Loucy (cell line): ENCODE data around the gene RNLS.

Experiments
- H2AFZ ChIP-seq: fragments of 200-600 bp; sonication (generic); 2 replicates; pipeline ENCODE4 v1.6.0; 2016; ENCODE audit warnings: antibody characterized with exemption, mild to moderate bottlenecking, low read length, moderate library complexity
- H3F3A ChIP-seq: fragments of 200-600 bp; 2 replicates; pipeline ENCODE4 v1.6.0; 2016; ENCODE audit warnings: antibody characterized with exemption, low read depth, mild to moderate bottlenecking
- H3K27me3 ChIP-seq: fragments of 200-600 bp; sonication (generic); 2 replicates; pipeline ENCODE4 v1.6.1; 2014; ENCODE audit warnings: low read length, mild to moderate bottlenecking; ENCODE audit not compliant: insufficient read depth, poor library complexity, severe bottlenecking
- H3K36me3 ChIP-seq: fragments of 200-600 bp; sonication (generic); 2 replicates; pipeline ENCODE4 v1.6.1; 2016; ENCODE audit warnings: low read length; ENCODE audit not compliant: insufficient read depth
- H3K4me1 ChIP-seq: fragments of 200-600 bp; sonication (generic); 2 replicates; pipeline ENCODE4 v1.5.1; 2014; ENCODE audit warnings: low read length, mild to moderate bottlenecking; ENCODE audit not compliant: insufficient read depth, poor library complexity, severe bottlenecking
- H3K4me2 ChIP-seq: fragments of 200-600 bp; sonication (generic); 2 replicates; pipeline ENCODE4 v1.6.0; 2014; ENCODE audit warnings: antibody characterized with exemption, low read length, low read depth, mild to moderate bottlenecking; ENCODE audit not compliant: poor library complexity, severe bottlenecking
- H3K4me3 ChIP-seq: fragments of 200-600 bp; sonication (generic); 2 replicates; pipeline ENCODE4 v1.5.1; 2014; ENCODE audit warnings: low read length, mild to moderate bottlenecking, mixed read lengths; ENCODE audit not compliant: poor library complexity, severe bottlenecking
- H3K79me2 ChIP-seq: fragments of 200-600 bp; sonication (generic); 2 replicates; pipeline ENCODE4 v1.6.1; 2014; ENCODE audit warnings: low read length; ENCODE audit not compliant: insufficient read depth
- H3K9ac ChIP-seq: fragments of 200-600 bp; sonication (generic); 2 replicates; pipeline ENCODE4 v1.6.0; 2014; ENCODE audit warnings: mild to moderate bottlenecking, low read depth, low read length, moderate library complexity; ENCODE audit not compliant: poor library complexity, severe bottlenecking
- H3K9me2 ChIP-seq: fragments of 200-600 bp; sonication (generic); replicated peaks from 2 replicates; pipeline ENCODE4 v1.6.1; 2016; ENCODE audit warnings: low read depth, low read length, mixed read lengths
- H3K9me3 ChIP-seq: fragments of 200-600 bp; sonication (generic); 2 replicates; pipeline ENCODE4 v1.6.1; 2014; ENCODE audit warnings: mild to moderate bottlenecking, antibody characterized with exemption, low read length, low read depth; ENCODE audit not compliant: insufficient read depth
- H4K20me1 ChIP-seq: fragments of 200-600 bp; sonication (generic); 2 replicates; pipeline ENCODE4 v1.6.0; 2014; ENCODE audit warnings: antibody characterized with exemption, low read length, mild to moderate bottlenecking; ENCODE audit not compliant: insufficient read depth, poor library complexity, severe bottlenecking
- CTCF ChIP-seq: fragments of 200-600 bp; sonication (generic); conservative IDR thresholded peaks from 2 replicates; pipeline ENCODE4 v1.5.1; 2014; ENCODE audit warnings: mild to moderate bottlenecking, antibody characterized with exemption, low read length
- EZH2phosphoT487 ChIP-seq: fragments of 200-600 bp; IDR thresholded peaks from 2 replicates; pipeline ENCODE4 v1.6.1; 2018; ENCODE audit warnings: antibody characterized with exemption, mild to moderate bottlenecking, moderate library complexity, borderline replicate concordance

The RNLS gene

DNA sequence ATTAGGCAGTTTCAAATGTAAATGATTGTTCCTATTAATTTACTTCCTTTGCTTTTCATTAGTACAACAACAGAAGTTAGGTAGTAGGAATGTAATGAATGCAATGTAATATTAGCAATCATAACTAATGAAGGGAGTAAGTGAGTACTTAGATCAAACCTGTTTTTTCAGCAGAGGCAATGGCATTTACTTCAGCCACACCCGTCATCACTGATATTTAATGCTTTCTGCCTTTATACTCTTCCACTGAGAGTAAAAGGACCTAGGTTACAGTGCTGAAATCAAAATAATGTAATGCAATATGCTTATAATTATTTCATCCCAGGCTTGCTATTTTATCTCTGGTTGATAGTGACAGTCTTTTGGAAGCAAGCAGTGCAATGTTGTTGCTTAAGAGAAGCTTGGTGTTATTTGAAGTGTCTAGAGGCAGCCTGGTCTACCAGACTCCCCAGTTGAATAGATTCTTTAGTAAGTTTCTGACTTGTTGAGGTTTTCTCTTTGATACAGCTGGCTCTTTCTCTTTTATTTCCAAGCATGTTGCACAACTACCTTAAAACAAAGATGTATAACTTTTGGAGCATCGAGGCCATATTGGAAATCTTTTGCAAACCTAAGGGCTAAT is 149.4 kb downstream of the RNLS start:
- H3K9ac ChIP-seq: no peak overlapping the region
- no peaks in the 10 kb centered on the region for H4K20me1 ChIP-seq
- H3K36me3 ChIP-seq: no peaks in the 10 kb centered on the region
- H3K9me2 ChIP-seq: no peaks in the 10 kb centered on the region
- no peak overlapping the region for H2AFZ ChIP-seq
- peaks cover 4% of the 10 kb centered on the region; the same call in 1 of the 2 replicates for H3K9me3 ChIP-seq
- H3K4me3 ChIP-seq: no peak overlapping the region
- no peaks in the 10 kb centered on the region for H3K4me1 ChIP-seq
- no peaks in the 10 kb centered on the region for H3K27me3 ChIP-seq
- no peaks in the 10 kb centered on the region for H3K79me2 ChIP-seq
- TF ChIP-seq EZH2phosphoT487 (no peak), CTCF (no peak)
- H3K4me2 ChIP-seq: no peak overlapping the region
- H3F3A ChIP-seq: no peaks in the 10 kb centered on the region

DNA sequence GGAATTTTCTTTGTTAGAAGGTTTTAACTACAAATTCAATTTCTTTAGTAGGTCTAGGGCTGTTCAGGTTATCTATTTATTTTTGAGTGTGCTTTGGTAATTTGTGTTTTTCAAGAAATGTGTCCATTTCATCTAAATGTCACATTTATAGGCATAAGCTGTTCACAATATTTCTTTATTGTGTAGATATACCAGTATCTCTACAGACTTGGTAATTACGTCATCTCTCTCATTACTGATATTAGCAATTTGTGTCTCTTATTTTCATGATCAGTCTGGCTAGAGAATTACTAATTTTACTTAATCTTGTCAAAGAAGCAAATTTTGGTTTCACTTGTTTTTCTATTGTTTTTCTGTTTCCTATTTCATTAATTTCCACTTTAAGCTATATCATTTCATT is 152.0 kb downstream of the RNLS start:
- Histone ChIP-seq H3K36me3 (no peaks in the 10 kb centered on the region), H3K9me3 (peaks cover 4% of the 10 kb centered on the region; the same call in 1 of the 2 replicates), H3K9ac (no peak overlapping the region), H3K79me2 (no peaks in the 10 kb centered on the region), H3K4me1 (peaks cover 22% of the 10 kb centered on the region), H3K27me3 (no peaks in the 10 kb centered on the region), H3F3A (no peaks in the 10 kb centered on the region), H3K9me2 (no peaks in the 10 kb centered on the region), H3K4me2 (no peak overlapping the region), H2AFZ (no peak overlapping the region), H4K20me1 (no peaks in the 10 kb centered on the region), H3K4me3 (no peak overlapping the region)
- TF ChIP-seq CTCF: no peak
- TF ChIP-seq EZH2phosphoT487: no peak

- Histone ChIP-seq H3K79me2 (no peaks in the 10 kb centered on the region), H3K9me3 (peaks cover 4% of the 10 kb centered on the region; the same call in 1 of the 2 replicates), H4K20me1 (no peaks in the 10 kb centered on the region), H3K4me2 (no peak overlapping the region), H3K27me3 (no peaks in the 10 kb centered on the region), H3F3A (no peaks in the 10 kb centered on the region), H3K9me2 (no peaks in the 10 kb centered on the region), H3K9ac (no peak overlapping the region), H2AFZ (no peak overlapping the region), H3K4me3 (no peak overlapping the region), H3K4me1 (peaks cover 22% of the 10 kb centered on the region), H3K36me3 (no peaks in the 10 kb centered on the region)
- TF ChIP-seq CTCF: no peak
Measured at GRCh38 chr10:88428976-88429375, 154.1 kb downstream of the RNLS start.
